NT2/D1 (cell line): ENCODE measurements around the gene ROBO2.

Source experiments
- SUZ12 ChIP-seq: IDR thresholded peaks from 2 replicates; pipeline ENCODE4 v1.6.1; 2011; ENCODE audit not compliant: insufficient read length, insufficient read depth; ENCODE audit errors: extremely low read depth
- YY1 ChIP-seq: IDR thresholded peaks from 2 replicates; pipeline ENCODE4 v1.6.1; 2011; ENCODE audit not compliant: insufficient read length, insufficient read depth
- ZNF274 ChIP-seq: IDR thresholded peaks from 2 replicates; pipeline ENCODE4 v1.6.1; 2011; ENCODE audit warnings: mild to moderate bottlenecking, low read depth, low read length

DNA sequence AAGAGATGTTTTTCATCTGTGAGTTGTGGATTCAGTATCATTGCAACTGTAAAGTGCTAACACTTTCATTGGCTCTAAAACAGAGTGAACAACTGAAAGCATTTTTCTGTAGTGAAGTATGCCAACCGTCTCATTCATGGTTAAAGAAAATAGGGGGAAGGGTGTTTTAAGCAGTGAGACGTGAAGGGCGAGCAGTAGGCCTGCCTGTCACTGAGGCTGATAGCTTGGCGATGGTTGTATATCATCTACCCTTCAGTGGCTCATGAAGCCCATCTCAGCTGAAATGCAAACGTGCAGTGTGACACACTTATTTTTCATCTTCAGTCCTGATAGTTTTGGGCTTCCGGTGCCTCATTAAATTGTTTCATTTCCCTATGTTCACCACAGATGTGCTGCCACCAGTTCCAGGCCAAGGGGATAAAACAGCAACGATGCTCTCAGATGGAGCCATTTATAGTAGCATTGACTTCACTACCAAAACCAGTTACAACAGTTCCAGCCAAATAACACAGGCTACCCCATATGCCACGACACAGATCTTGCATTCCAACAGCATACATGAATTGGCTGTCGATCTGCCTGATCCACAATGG is 562.0 kb downstream of the ROBO2 start:
- TF ChIP-seq ZNF274 (no peak), SUZ12 (no peak), YY1 (no peak)
